Calu3 (cell line): Measurements from ENCODE around the gene NKX6-2. TPM values are rescaled to one million over a fixed set of nuclear protein-coding genes. Genes with fewer than 3 reads are reported as not detected.

ENCODE experiments used
- BruUV-seq: library from RNA; stranded (reverse); fragments of 400-500 nt; replicated peaks from 2 replicates; lab custom pipeline; 2021; lab: Mats Ljungman, UMichigan
- CTCF ChIA-PET: fragments of 300-600 bp; sonication (Branson Sonifier 250); formaldehyde crosslinking; loops from one replicate; lab custom pipeline; 2022; ENCODE audit warnings: antibody characterized with exemption; lab: Charles Lee
- DNase-seq: peaks from one replicate; pipeline ENCODE4 v3.0.0; 2022
- H3K27ac Mint-ChIP-seq: one replicate; pipeline ENCODE4 v1.8.0; 2022; ENCODE audit warnings: mixed read lengths; ENCODE audit not compliant: unreplicated experiment
- H3K27me3 Mint-ChIP-seq: one replicate; pipeline ENCODE4 v1.8.0; 2022; ENCODE audit warnings: mixed read lengths; ENCODE audit not compliant: unreplicated experiment
- H3K36me3 Mint-ChIP-seq: one replicate; pipeline ENCODE4 v1.8.0; 2022; ENCODE audit warnings: mild to moderate bottlenecking, moderate library complexity, mixed read lengths; ENCODE audit not compliant: insufficient read depth, unreplicated experiment
- H3K4me1 Mint-ChIP-seq: one replicate; pipeline ENCODE4 v1.8.0; 2022; ENCODE audit warnings: mild to moderate bottlenecking, low read depth, mixed read lengths; ENCODE audit not compliant: unreplicated experiment
- H3K4me3 Mint-ChIP-seq: one replicate; pipeline ENCODE4 v1.8.0; 2022; ENCODE audit warnings: mild to moderate bottlenecking, low read depth, moderate library complexity, mixed read lengths; ENCODE audit not compliant: unreplicated experiment
- H3K9me3 Mint-ChIP-seq: one replicate; pipeline ENCODE4 v1.8.0; 2022; ENCODE audit warnings: low read depth, mixed read lengths; ENCODE audit not compliant: unreplicated experiment
- CTCF ChIP-seq: fragments of 200-600 bp; IDR thresholded peaks from one replicate; pipeline ENCODE4 v1.8.0; 2022; ENCODE audit warnings: antibody characterized with exemption; ENCODE audit not compliant: unreplicated experiment
- intact Hi-C: fragments of 100-400 bp; cut with micrococcal nuclease; formaldehyde crosslinking; loops from one replicate; pipeline ENCODE4 v1.10.0; 2022; ENCODE audit not compliant: unreplicated experiment
- total RNA-seq: library from RNA; stranded (reverse); gene quantifications from 2 replicates; pipeline ENCODE4 v1.2.3, GENCODE V29; 2022

The NKX6-2 gene
- total RNA-seq, 1 experiment from 2014 or later = not detected

- H3K27ac Mint-ChIP-seq = no peak overlapping the region
- CTCF ChIA-PET = no interaction called here
- H3K4me1 Mint-ChIP-seq = no peaks in the 10 kb centered on the region
- TF ChIP-seq CTCF = no peak
- H3K36me3 Mint-ChIP-seq = peaks cover 6% of the 10 kb centered on the region
- no TSS peak for BruUV-seq
- intact Hi-C loops = no loop called here
- H3K4me3 Mint-ChIP-seq = no peak overlapping the region
- H3K27me3 Mint-ChIP-seq = no peaks in the 10 kb centered on the region
- no peaks in the 10 kb centered on the region for H3K9me3 Mint-ChIP-seq
- DNase-seq = no peak
Observed at GRCh38 chr10:132742167-132742836, 43.6 kb downstream of the NKX6-2 start.

- H3K27me3 Mint-ChIP-seq = no peaks in the 10 kb centered on the region
- CTCF ChIA-PET = no interaction called here
- no TSS peak for BruUV-seq
- no peak overlapping the region for H3K27ac Mint-ChIP-seq
- H3K4me3 Mint-ChIP-seq = no peak overlapping the region
- TF ChIP-seq CTCF = no peak
- peaks cover 6% of the 10 kb centered on the region for H3K36me3 Mint-ChIP-seq
- DNase-seq = no peak
- intact Hi-C loops = no loop called here
- H3K9me3 Mint-ChIP-seq = no peaks in the 10 kb centered on the region
- H3K4me1 Mint-ChIP-seq = no peaks in the 10 kb centered on the region
Observed at GRCh38 chr10:132740588-132740987, 45.4 kb downstream of the NKX6-2 start.

GRCh38 chr10:132739225-132739613, 46.7 kb downstream of the NKX6-2 start:
- Mint-ChIP-seq H3K4me1 (no peaks in the 10 kb centered on the region), H3K36me3 (peaks cover 6% of the 10 kb centered on the region), H3K4me3 (no peak overlapping the region), H3K27ac (no peak overlapping the region), H3K27me3 (no peaks in the 10 kb centered on the region), H3K9me3 (no peaks in the 10 kb centered on the region)
- BruUV-seq = no TSS peak
- no peak for TF ChIP-seq CTCF
- CTCF ChIA-PET = no interaction called here
- intact Hi-C loops = no loop called here
- no peak for DNase-seq

- CTCF ChIA-PET = no interaction called here
- no peak for TF ChIP-seq CTCF
- no peak for DNase-seq
- no peak overlapping the region for H3K4me3 Mint-ChIP-seq
- no peaks in the 10 kb centered on the region for H3K4me1 Mint-ChIP-seq
- H3K36me3 Mint-ChIP-seq = peaks cover 6% of the 10 kb centered on the region
- intact Hi-C loops = no loop called here
- H3K9me3 Mint-ChIP-seq = no peaks in the 10 kb centered on the region
- no peaks in the 10 kb centered on the region for H3K27me3 Mint-ChIP-seq
- H3K27ac Mint-ChIP-seq = no peak overlapping the region
- BruUV-seq = no TSS peak
Observed at GRCh38 chr10:132738454-132739224, 47.3 kb downstream of the NKX6-2 start.
